ENCODE results near the gene KCNT1. TPM values are rescaled to one million over a fixed set of nuclear protein-coding genes. Genes with fewer than 3 reads are reported as not detected.

The KCNT1 gene
- total RNA-seq, 4 donors from 2014 or later: 0.28 to 0.52 TPM; not detected in 2

DNA sequence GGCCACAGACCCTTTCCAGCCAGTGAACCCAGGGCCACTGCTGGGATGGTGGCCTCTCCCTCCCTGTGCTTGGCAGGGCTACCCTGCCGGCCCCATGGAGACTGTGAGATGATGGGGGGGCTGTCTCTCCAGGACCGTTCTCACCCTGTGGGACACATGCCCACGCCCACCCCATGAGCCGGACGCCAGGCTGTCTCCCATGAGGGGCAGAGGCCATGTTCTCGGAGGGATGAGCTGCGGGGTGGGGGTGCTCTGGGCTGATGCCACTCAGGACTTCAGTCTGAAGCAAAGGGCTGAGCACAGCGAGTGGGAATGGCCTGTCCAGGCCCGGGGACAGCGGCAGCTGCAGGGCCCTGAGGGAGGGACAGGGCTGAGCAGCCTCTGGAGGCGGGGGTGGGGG is 88.9 kb downstream of the KCNT1 start:
- intact Hi-C loops (cut with DNase I; ENCODE audit: low total_unique reads): no loop called here
- Histone ChIP-seq H3K36me3 (no peaks in the 10 kb centered on the region), H3K4me3 (no peak overlapping the region), H3K27me3 (no peaks in the 10 kb centered on the region), H3K27ac (no peak overlapping the region), H3K4me1 (no peaks in the 10 kb centered on the region), H3K9me3 (no peaks in the 10 kb centered on the region)
- TF ChIP-seq POLR2A (IDR thresholded peaks at IDR 0.05): no peak
- TF ChIP-seq, protein P1, sequence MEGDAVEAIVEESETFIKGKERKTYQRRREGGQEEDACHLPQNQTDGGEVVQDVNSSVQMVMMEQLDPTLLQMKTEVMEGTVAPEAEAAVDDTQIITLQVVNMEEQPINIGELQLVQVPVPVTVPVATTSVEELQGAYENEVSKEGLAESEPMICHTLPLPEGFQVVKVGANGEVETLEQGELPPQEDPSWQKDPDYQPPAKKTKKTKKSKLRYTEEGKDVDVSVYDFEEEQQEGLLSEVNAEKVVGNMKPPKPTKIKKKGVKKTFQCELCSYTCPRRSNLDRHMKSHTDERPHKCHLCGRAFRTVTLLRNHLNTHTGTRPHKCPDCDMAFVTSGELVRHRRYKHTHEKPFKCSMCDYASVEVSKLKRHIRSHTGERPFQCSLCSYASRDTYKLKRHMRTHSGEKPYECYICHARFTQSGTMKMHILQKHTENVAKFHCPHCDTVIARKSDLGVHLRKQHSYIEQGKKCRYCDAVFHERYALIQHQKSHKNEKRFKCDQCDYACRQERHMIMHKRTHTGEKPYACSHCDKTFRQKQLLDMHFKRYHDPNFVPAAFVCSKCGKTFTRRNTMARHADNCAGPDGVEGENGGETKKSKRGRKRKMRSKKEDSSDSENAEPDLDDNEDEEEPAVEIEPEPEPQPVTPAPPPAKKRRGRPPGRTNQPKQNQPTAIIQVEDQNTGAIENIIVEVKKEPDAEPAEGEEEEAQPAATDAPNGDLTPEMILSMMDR (IDR thresholded peaks at IDR 0.05): no peak
- no peak for DNase-seq

DNA sequence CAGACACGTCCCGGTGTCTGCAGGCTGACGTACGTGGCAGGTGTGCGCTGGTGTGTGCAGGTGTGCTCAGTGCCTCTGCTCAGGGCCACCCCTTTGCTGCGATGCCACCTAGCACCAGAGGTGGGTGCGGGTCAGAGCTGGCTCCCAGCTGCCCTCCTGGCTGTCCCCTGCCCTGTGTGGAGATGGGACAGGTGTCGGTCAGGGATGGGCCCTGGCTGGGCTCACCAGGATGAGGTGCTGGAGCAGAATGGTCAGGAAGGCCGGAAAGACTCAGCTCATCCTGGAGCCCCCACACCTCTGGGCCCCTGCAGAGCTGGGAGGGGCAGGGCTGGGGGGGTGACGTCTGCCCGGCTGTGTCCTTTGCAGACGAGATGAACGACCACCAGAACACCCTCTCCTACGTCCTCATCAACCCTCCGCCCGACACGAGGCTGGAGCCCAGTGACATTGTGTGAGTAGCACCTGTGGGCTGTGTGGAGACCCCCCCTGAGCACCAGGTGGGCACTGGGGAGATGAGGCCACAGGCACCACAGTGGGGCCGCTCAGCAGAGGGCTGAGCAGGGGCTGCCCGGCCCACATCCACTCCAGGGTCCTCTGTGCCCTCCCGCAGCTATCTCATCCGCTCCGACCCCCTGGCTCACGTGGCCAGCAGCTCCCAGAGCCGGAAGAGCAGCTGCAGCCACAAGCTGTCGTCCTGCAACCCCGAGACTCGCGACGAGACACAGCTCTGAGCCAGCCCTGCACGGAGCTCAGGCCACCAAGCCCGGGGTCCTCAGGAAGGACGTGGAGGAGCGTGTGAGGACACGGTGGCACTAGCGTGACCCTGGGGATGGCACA is 89.7 kb downstream of the KCNT1 start:
- Histone ChIP-seq H3K27ac (no peak overlapping the region), H3K4me3 (no peak overlapping the region), H3K4me1 (no peaks in the 10 kb centered on the region), H3K27me3 (no peaks in the 10 kb centered on the region), H3K9me3 (no peaks in the 10 kb centered on the region), H3K36me3 (no peaks in the 10 kb centered on the region)
- intact Hi-C loops (cut with DNase I; ENCODE audit: low total_unique reads): no loop called here
- TF ChIP-seq, protein P1 (IDR thresholded peaks at IDR 0.05): no peak
- TF ChIP-seq POLR2A (IDR thresholded peaks at IDR 0.05): no peak
- no peak for DNase-seq

DNA sequence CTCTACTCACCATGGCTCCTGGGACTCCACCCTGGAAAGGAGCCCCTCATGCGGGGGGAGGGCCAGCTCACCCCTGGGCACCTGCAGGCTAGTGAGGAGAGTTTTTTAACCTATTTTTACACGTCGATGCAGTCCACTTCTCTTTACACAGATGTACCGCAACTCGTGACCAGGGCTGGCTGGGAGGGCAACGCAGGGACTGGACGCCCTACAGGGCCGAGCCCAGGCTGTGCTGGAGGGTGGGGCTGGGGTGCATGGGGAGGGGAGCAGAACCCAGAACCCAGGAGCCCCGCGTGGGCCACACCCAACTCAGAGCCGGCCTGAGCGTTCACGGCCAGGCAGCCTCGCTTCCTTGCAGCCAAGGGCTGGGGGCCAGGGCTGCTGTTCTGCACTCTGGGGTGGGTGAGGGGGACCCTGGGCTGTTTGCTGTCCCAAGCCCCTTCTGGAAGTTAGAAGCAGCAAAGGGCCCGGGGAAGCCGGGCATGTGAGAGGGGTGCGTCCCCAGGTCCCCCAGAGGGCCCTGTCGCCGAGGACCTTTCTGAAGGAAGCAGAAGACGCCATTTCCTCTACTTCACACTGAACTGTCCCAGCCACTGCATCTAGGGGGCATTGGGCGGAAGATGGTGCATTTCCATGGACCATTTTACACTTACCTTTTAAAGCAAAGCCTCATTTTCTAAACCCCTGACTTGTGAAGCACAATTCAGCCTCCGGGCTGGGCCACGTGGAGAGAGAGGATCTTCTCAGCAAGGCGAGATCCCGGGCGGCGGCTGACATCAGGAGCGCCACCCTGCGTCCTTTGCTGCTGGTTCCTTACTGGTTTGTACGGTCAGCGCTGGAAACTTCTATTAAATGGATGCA is 90.5 kb downstream of the KCNT1 start:
- Histone ChIP-seq H3K27me3 (no peaks in the 10 kb centered on the region), H3K4me1 (no peaks in the 10 kb centered on the region), H3K27ac (no peak overlapping the region), H3K9me3 (no peaks in the 10 kb centered on the region), H3K4me3 (no peak overlapping the region), H3K36me3 (no peaks in the 10 kb centered on the region)
- TF ChIP-seq, protein P1 (IDR thresholded peaks at IDR 0.05): no peak
- no peak for TF ChIP-seq POLR2A (IDR thresholded peaks at IDR 0.05)
- intact Hi-C loops (cut with DNase I; ENCODE audit: low total_unique reads): no loop called here
- DNase-seq: no peak

DNA sequence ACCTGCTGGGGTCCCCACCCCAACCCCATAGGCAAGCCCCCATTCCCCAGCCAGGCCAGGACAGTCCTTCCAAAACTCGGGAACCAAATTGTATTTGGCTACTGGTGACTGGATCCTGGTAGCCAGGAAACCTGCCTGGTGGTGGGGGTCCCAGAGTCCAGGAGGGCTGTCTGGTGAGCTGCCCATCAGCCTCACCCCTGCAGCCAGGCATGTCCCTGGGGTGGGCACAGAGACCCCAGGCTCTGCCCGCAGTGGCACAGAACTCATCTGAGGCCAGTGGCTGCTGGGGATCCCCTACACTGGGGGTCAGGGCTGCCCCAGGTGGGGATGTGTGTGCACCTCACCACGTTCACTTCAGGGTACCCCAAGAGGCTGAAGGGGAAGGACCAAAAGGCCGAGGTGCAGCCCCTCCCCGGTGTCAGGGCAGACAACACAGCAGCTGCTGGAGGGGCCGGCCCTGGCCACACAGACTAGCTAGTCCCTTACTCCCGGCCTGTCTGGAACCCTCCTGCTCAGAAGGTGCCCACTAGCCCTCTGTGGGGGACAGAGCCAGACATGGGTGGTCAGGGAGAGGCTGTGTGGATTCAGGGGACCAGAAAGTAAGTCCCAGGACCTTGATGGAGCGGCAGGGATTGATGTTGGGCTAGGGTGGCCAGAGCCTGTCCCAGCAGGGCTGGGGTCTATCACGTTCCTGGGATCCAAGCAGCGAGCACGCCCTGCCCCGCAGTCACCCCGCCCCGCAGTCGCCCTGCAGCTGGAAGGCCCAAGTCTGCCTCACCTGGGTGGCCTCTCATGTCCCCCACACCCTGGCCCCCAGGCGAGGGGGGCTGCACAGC is 91.5 kb downstream of the KCNT1 start:
- DNase-seq: no peak
- Histone ChIP-seq H3K9me3 (no peaks in the 10 kb centered on the region), H3K4me3 (no peak overlapping the region), H3K4me1 (no peaks in the 10 kb centered on the region), H3K27me3 (no peaks in the 10 kb centered on the region), H3K36me3 (no peaks in the 10 kb centered on the region), H3K27ac (no peak overlapping the region)
- TF ChIP-seq, protein P1 (IDR thresholded peaks at IDR 0.05): no peak
- TF ChIP-seq POLR2A (IDR thresholded peaks at IDR 0.05): no peak
- intact Hi-C loops (cut with DNase I; ENCODE audit: low total_unique reads): no loop called here

Measured in uterus (tissue), 4 donors.